Measurements from ENCODE around the gene MYPN. TPM values are rescaled to one million over a fixed set of nuclear protein-coding genes. Genes with fewer than 3 reads are reported as not detected.
"Not testable (repeated sequence)": the region's sequence is repeated elsewhere in the genome, so short reads cannot be mapped to it uniquely, and the experiment has no call there.

The MYPN gene
- total RNA-seq, 2 donors from 2014 or later = 0.07 to 0.27 TPM

- H3K27me3 ChIP-seq = no peaks in the 10 kb centered on the region
- no peaks in the 10 kb centered on the region for H3K36me3 ChIP-seq
- DNase-seq = peak; percentile 95
- H3K4me1 ChIP-seq = peaks cover 9% of the 10 kb centered on the region
- intact Hi-C loops (cut with DNase I) = loop anchor here (10.0 kb wide), 1 partner anchor 190 kb away; the partner anchor contains the start of gene SIRT1
- TF ChIP-seq CTCF (IDR thresholded peaks at IDR 0.05) = no peak
- peak within 1 kb of the TSS; percentile 99 for H3K27ac ChIP-seq
- no peaks in the 10 kb centered on the region for H3K9me3 ChIP-seq
- peak within 1 kb of the TSS; percentile 98 to 99 for H3K9ac ChIP-seq (ENCODE audit: low read depth in 2 of 2, low read length in 2 of 2)
- H3K4me3 ChIP-seq = peak within 1 kb of the TSS; percentile 85
Measured at GRCh38 chr10:68074775-68075549, 34.3 kb upstream of the MYPN start, which contains the start of gene HERC4. TSS of gene HERC4 (minus strand) at chr10:68075283. CDS start at chr10:68073108, 2,175 bp downstream.

- intact Hi-C loops (cut with DNase I) = loop anchor here (10.0 kb wide), 1 partner anchor 191 kb away; the partner anchor contains the start of gene SIRT1
- peak overlapping the region; percentile 85 for H3K4me3 ChIP-seq
Measured at GRCh38 chr10:68075550-68076004, 33.7 kb upstream of the MYPN start.

GRCh38 chr10:68076081-68076480 is 33.2 kb upstream of the MYPN start:
- not testable (repeated sequence) for DNase-seq; H3K27me3 ChIP-seq; H3K36me3 ChIP-seq; H3K9ac ChIP-seq (ENCODE audit: low read depth in 2 of 2, low read length in 2 of 2); H3K9me3 ChIP-seq; H3K4me1 ChIP-seq; H3K4me3 ChIP-seq
- intact Hi-C loops (cut with DNase I) = loop anchor here (10.0 kb wide), 1 partner anchor 191 kb away; the partner anchor contains the start of gene SIRT1
- peak overlapping the region; percentile 99 for H3K27ac ChIP-seq

More at GRCh38 chr10:68075550-68076004, 33.7 kb upstream of the MYPN start:
- H3K9ac ChIP-seq (ENCODE audit: low read depth in 2 of 2, low read length in 2 of 2) = no peak overlapping the region
- no peaks in the 10 kb centered on the region for H3K9me3 ChIP-seq
- H3K27me3 ChIP-seq = no peaks in the 10 kb centered on the region
- peaks cover 9% of the 10 kb centered on the region for H3K4me1 ChIP-seq
- TF ChIP-seq CTCF (IDR thresholded peaks at IDR 0.05) = no peak
- DNase-seq = no peak
- H3K36me3 ChIP-seq = no peaks in the 10 kb centered on the region
- H3K27ac ChIP-seq = peak overlapping the region; percentile 99

- Histone ChIP-seq H3K4me1 (peaks cover 9% of the 10 kb centered on the region), H3K4me3 (no peak overlapping the region), H3K27ac (no peak overlapping the region), H3K27me3 (no peaks in the 10 kb centered on the region), H3K9me3 (no peaks in the 10 kb centered on the region), H3K9ac (ENCODE audit: low read depth in 2 of 2, low read length in 2 of 2) (no peak overlapping the region), H3K36me3 (no peaks in the 10 kb centered on the region)
- DNase-seq = no peak
- TF ChIP-seq CTCF (IDR thresholded peaks at IDR 0.05) = no peak
- intact Hi-C loops (cut with DNase I) = loop anchor here (10.0 kb wide), 1 partner anchor 192 kb away; the partner anchor contains the start of gene SIRT1
Measured at GRCh38 chr10:68077026-68077425, 32.3 kb upstream of the MYPN start.

GRCh38 chr10:68079434-68079833 is 29.9 kb upstream of the MYPN start:
- no peak overlapping the region for H3K4me3 ChIP-seq
- no peaks in the 10 kb centered on the region for H3K36me3 ChIP-seq
- H3K9me3 ChIP-seq = no peaks in the 10 kb centered on the region
- H3K4me1 ChIP-seq = no peaks in the 10 kb centered on the region
- intact Hi-C loops (cut with DNase I) = loop anchor here (10.0 kb wide), 1 partner anchor 195 kb away; the partner anchor contains the start of gene SIRT1
- no peak overlapping the region for H3K27ac ChIP-seq
- no peak overlapping the region for H3K9ac ChIP-seq (ENCODE audit: low read depth in 2 of 2, low read length in 2 of 2)
- H3K27me3 ChIP-seq = no peaks in the 10 kb centered on the region
- TF ChIP-seq CTCF (IDR thresholded peaks at IDR 0.05) = no peak
- DNase-seq = no peak

Measured in colonic mucosa (tissue), 4 donors.